ENCODE measurements around the gene KHDC4. TPM values are rescaled to one million over a fixed set of nuclear protein-coding genes. Genes with fewer than 3 reads are reported as not detected.

Gene KHDC4
- polyA plus RNA-seq, 1 of the 3 experiments (the other 2 are of a cell fraction), result 43.1 TPM

DNA sequence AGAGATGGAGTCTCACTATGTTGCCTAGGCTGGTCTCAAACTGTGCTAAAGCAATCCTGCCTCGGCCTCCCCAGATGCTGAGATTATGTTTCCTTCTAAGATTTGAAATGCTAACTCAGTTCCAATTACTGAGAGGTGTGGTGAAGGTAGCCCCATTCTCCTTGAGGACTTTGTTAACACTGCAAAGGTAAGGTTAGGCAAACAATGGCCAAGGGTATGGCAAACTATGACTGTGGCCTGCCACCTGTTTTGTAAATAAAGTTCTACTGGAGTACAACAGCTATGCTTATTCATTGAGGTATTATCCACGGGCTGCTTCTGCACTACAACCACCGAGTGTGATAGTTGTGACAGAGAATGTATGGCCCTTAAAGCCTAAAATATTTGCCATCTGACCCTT, 13.5 kb downstream of the KHDC4 start:
- TF ChIP-seq RXRA (IDR thresholded peaks at IDR 0.05; ENCODE audit: borderline replicate concordance, low read depth), result no peak
- TF ChIP-seq TAF1 (IDR thresholded peaks at IDR 0.05; ENCODE audit: borderline replicate concordance, low read depth, low read length), result no peak
- 0 out of 2 replicates have a peak, but pooled peaks have one; percentile 3 for TF ChIP-seq POLR2AphosphoS5 (IDR thresholded peaks at IDR 0.05; ENCODE audit: low read depth, low read length)
- H3F3A ChIP-seq (replicated peaks; ENCODE audit: insufficient read depth), result peaks cover 53% of the 10 kb centered on the region
- peaks cover 62% of the 10 kb centered on the region for H3K79me2 ChIP-seq (ENCODE audit: insufficient read depth)
- peaks cover 79 to 88% of the 10 kb centered on the region in 2 experiments for H3K36me3 ChIP-seq (replicated peaks in 1 of 2; ENCODE audit: control insufficient read depth in 1 of 2, insufficient read depth in 2 of 2, low read length in 1 of 2)
- no peaks in the 10 kb centered on the region for H3K27me3 ChIP-seq (ENCODE audit: insufficient read depth)
- no peaks in the 10 kb centered on the region for H3K4me1 ChIP-seq (ENCODE audit: control insufficient read depth in 1 of 2, insufficient read depth in 2 of 2, low read depth in 1 of 2, low read length in 1 of 2)
- CTCF ChIA-PET, result interaction anchor here (0.8 to 1.3 kb wide), 2 partner anchors 12 to 69 kb away, joined by 3 read pairs; no protein-coding TSS in a partner anchor
- no peak for DNase-seq
- H3K9me3 ChIP-seq, result no peaks in the 10 kb centered on the region
- POLR2A ChIA-PET, result interaction anchor here (1.5 kb wide), 1 partner anchor 13 kb away, joined by 4 read pairs; the partner anchor contains the start of gene KHDC4
- H3K4me2 ChIP-seq, result no peak overlapping the region
- no peak overlapping the region for H2AFZ ChIP-seq (ENCODE audit: low read depth)
- H3K9ac ChIP-seq, result no peak overlapping the region
- H4K20me1 ChIP-seq (ENCODE audit: insufficient read depth), result peaks cover 6% of the 10 kb centered on the region; the same call in 1 of the 2 replicates
- H3K4me3 ChIP-seq (ENCODE audit: low read depth in 2 of 2, low read length in 1 of 2), result no peak overlapping the region
- H3K27ac ChIP-seq (ENCODE audit: low read depth in 2 of 2, low read length in 1 of 2), result no peak overlapping the region
- WGBS (ENCODE audit: low lambda C conversion rate), result 98% methylated on average over 3 of the region's 3 CpGs
- no peaks in the 10 kb centered on the region for H3K9me2 ChIP-seq

- Histone ChIP-seq H3K4me1 (ENCODE audit: control insufficient read depth in 1 of 2, insufficient read depth in 2 of 2, low read depth in 1 of 2, low read length in 1 of 2) (no peaks in the 10 kb centered on the region), H3K4me3 (ENCODE audit: low read depth in 2 of 2, low read length in 1 of 2) (no peak overlapping the region), H3K36me3 (replicated peaks in 1 of 2; ENCODE audit: control insufficient read depth in 1 of 2, insufficient read depth in 2 of 2, low read length in 1 of 2) (peaks cover 76 to 88% of the 10 kb centered on the region in 2 experiments), H3F3A (replicated peaks; ENCODE audit: insufficient read depth) (peaks cover 55% of the 10 kb centered on the region), H2AFZ (ENCODE audit: low read depth) (no peak overlapping the region), H3K4me2 (no peak overlapping the region), H3K27me3 (ENCODE audit: insufficient read depth) (no peaks in the 10 kb centered on the region), H3K9me3 (no peaks in the 10 kb centered on the region), H3K79me2 (ENCODE audit: insufficient read depth) (peaks cover 52% of the 10 kb centered on the region), H3K9me2 (no peaks in the 10 kb centered on the region), H3K9ac (no peak overlapping the region), H3K27ac (ENCODE audit: low read depth in 2 of 2, low read length in 1 of 2) (no peak overlapping the region), H4K20me1 (ENCODE audit: insufficient read depth) (peaks cover 6% of the 10 kb centered on the region; the same call in 1 of the 2 replicates)
- CTCF ChIA-PET, result no interaction called here
- no peak for DNase-seq
- no peak for TF ChIP-seq FOSL2 (IDR thresholded peaks at IDR 0.05; ENCODE audit: borderline replicate concordance, low read depth)
- TF ChIP-seq REST (IDR thresholded peaks at IDR 0.05; ENCODE audit: low read depth, low read length), result no peak
- 95% methylated on average over 2 of the region's 2 CpGs for WGBS (ENCODE audit: low lambda C conversion rate)
- POLR2A ChIA-PET, result interaction anchor here (1.1 kb wide), 2 partner anchors 11 to 14 kb away, joined by 3 to 4 read pairs; partner anchors contain the start of gene KHDC4
Measured at GRCh38 chr1:155919801-155920200, 14.4 kb downstream of the KHDC4 start.

DNA sequence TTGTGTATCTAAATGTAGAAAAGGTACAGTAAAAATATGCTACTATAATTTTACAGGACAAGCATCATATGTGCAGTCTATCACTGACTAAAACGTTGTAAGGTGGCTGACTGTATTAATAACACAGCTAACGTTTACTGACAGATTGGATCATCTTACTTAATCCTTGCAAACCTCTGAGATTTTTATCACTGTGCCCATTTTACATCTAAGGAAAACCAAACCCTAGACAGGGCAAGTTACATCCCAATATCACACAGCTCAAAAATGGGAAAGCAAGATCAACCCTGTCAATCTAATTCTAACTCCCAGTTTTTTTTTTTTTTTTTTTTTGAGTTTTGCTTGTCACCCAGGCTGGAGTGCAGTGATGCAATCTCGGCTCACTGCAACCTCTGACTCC, 15.6 kb downstream of the KHDC4 start:
- H3K27me3 ChIP-seq (ENCODE audit: insufficient read depth), result no peaks in the 10 kb centered on the region
- POLR2A ChIA-PET, result interaction anchor here (0.7 to 1.1 kb wide), 3 partner anchors 12 to 767 kb away, joined by 3 to 4 read pairs (median 4); partner anchors contain the start of gene KHDC4
- H3F3A ChIP-seq (replicated peaks; ENCODE audit: insufficient read depth), result peaks cover 66% of the 10 kb centered on the region
- H3K4me3 ChIP-seq (ENCODE audit: low read depth in 2 of 2, low read length in 1 of 2), result no peak overlapping the region
- no peak for DNase-seq
- CTCF ChIA-PET, result no interaction called here
- H3K9ac ChIP-seq, result no peak overlapping the region
- no peaks in the 10 kb centered on the region for H3K9me2 ChIP-seq
- H4K20me1 ChIP-seq (ENCODE audit: insufficient read depth), result peaks cover 6% of the 10 kb centered on the region; the same call in 1 of the 2 replicates
- H3K79me2 ChIP-seq (ENCODE audit: insufficient read depth), result peaks cover 52% of the 10 kb centered on the region
- no peak overlapping the region for H3K27ac ChIP-seq (ENCODE audit: low read depth in 2 of 2, low read length in 1 of 2)
- WGBS (ENCODE audit: low lambda C conversion rate), result 63% methylated on average over 3 of the region's 3 CpGs
- H2AFZ ChIP-seq (ENCODE audit: low read depth), result no peak overlapping the region
- H3K4me1 ChIP-seq (ENCODE audit: control insufficient read depth in 1 of 2, insufficient read depth in 2 of 2, low read depth in 1 of 2, low read length in 1 of 2), result no peaks in the 10 kb centered on the region
- no peak overlapping the region for H3K4me2 ChIP-seq
- H3K9me3 ChIP-seq, result no peaks in the 10 kb centered on the region
- H3K36me3 ChIP-seq (replicated peaks in 1 of 2; ENCODE audit: control insufficient read depth in 1 of 2, insufficient read depth in 2 of 2, low read length in 1 of 2), result peaks cover 78 to 89% of the 10 kb centered on the region in 2 experiments
- TF ChIP-seq USF1 (IDR thresholded peaks at IDR 0.05; ENCODE audit: borderline replicate concordance, low read depth), result no peak
- TF ChIP-seq TEAD4 (IDR thresholded peaks at IDR 0.05; ENCODE audit: borderline replicate concordance, insufficient read depth), result no peak
- no peak for TF ChIP-seq NRF1 (IDR thresholded peaks at IDR 0.05; ENCODE audit: low read depth, low read length)
- no peak for TF ChIP-seq USF2 (IDR thresholded peaks at IDR 0.05; ENCODE audit: borderline replicate concordance, low read depth, low read length)
- no peak for TF ChIP-seq MEF2A (IDR thresholded peaks at IDR 0.05; ENCODE audit: borderline replicate concordance, low read depth)
- TF ChIP-seq, protein P1, sequence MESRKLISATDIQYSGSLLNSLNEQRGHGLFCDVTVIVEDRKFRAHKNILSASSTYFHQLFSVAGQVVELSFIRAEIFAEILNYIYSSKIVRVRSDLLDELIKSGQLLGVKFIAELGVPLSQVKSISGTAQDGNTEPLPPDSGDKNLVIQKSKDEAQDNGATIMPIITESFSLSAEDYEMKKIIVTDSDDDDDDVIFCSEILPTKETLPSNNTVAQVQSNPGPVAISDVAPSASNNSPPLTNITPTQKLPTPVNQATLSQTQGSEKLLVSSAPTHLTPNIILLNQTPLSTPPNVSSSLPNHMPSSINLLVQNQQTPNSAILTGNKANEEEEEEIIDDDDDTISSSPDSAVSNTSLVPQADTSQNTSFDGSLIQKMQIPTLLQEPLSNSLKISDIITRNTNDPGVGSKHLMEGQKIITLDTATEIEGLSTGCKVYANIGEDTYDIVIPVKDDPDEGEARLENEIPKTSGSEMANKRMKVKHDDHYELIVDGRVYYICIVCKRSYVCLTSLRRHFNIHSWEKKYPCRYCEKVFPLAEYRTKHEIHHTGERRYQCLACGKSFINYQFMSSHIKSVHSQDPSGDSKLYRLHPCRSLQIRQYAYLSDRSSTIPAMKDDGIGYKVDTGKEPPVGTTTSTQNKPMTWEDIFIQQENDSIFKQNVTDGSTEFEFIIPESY (IDR thresholded peaks at IDR 0.05; ENCODE audit: borderline replicate concordance, low read depth), result no peak
- TF ChIP-seq NFIC (IDR thresholded peaks at IDR 0.05; ENCODE audit: borderline replicate concordance), result no peak
- TF ChIP-seq FOSL2 (IDR thresholded peaks at IDR 0.05; ENCODE audit: borderline replicate concordance, low read depth), result no peak
- TF ChIP-seq RFX5 (IDR thresholded peaks at IDR 0.05; ENCODE audit: low read length), result no peak
